HG03460 (cell line): ENCODE data around the gene PDK2.

Source experiments
- ATAC-seq: cut with Tn5 transposase; IDR thresholded peaks from one replicate; pipeline ENCODE4 v1.9.1; 2021; ENCODE audit not compliant: unreplicated experiment

The PDK2 gene

GRCh38 chr17:50148226-50149090 is 53.3 kb downstream of the PDK2 start:
- peak; percentile 40 for ATAC-seq

GRCh38 chr17:50149091-50149416 is 53.9 kb downstream of the PDK2 start:
- no peak for ATAC-seq

DNA sequence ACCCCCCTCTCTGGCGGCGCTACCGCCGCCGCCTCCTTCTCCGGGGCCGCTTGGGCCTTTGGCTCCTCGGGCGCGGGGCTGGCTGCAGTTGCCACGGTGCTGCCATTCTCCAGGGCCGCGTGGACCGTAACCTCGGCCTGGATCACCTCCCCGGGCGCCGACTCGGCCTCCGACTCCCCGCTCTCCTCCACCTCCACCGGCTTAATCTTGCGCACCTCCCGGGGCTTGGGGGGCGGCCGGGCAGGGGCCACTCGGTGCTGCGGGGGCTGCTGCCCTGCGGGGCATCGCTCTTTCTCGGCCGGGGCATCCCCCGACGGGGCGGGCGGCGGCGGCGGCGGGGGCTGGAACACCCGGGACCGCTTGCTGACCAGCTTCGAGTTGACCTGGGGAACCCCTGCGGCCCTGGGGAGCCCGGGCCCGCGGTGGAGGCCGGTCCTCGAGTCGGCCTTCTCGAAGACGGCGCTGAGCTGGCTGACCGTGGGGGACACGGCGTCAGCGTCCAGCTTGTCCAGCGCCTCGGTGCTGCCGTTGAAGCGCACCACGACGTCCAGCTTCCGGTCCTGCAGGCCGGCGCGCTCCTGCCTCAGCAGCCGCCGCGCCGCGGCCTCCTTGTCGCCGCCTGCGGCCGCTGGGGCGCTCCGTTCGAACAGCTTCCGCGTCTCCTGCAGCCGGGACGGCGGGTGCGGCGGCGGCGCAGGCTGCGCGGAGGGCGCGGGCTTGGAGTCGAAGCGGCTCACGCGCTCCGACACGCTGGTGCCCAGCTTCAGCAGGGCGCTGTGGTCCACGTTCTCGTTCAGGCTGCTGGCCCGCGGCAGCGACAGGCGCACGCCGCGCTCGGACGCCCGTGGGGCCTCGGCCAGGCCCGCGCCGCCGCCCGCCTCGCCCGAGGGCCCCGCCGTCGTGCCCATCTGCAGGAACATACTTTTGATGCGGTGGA is 54.5 kb downstream of the PDK2 start:
- ATAC-seq = no peak

GRCh38 chr17:50150354-50151040 is 55.3 kb downstream of the PDK2 start, which contains the start of gene PPP1R9B:
Gene PPP1R9B (minus strand): TSS chr17:50150677. CDS start chr17:50150513, 164 bp downstream.
- ATAC-seq = no peak

- peak; percentile 31 for ATAC-seq
These were observed 56.1 kb downstream of the PDK2 start for GRCh38 chr17:50151041-50151936.

GRCh38 chr17:50151937-50152547 is 56.9 kb downstream of the PDK2 start:
- no peak for ATAC-seq

DNA sequence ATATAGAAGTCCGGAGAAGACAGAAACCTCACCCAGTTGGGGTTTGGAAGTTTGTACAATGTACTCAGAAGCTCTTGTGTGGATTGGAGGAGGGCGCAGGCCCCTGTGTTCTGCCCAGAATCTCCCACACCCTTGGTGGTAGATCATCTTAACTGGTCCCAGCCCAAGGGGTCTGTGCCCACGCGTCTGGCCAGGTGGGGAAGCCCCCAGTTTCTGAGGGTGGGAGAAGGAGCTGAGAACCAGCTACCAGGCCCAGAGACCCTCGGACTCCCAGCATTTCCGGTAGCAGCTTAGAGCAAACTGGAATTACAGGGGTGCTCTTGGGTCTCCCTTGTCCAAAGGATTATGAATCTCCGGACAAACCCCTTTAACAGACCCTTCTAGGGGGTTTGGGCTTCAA is 57.6 kb downstream of the PDK2 start:
- ATAC-seq = no peak

DNA sequence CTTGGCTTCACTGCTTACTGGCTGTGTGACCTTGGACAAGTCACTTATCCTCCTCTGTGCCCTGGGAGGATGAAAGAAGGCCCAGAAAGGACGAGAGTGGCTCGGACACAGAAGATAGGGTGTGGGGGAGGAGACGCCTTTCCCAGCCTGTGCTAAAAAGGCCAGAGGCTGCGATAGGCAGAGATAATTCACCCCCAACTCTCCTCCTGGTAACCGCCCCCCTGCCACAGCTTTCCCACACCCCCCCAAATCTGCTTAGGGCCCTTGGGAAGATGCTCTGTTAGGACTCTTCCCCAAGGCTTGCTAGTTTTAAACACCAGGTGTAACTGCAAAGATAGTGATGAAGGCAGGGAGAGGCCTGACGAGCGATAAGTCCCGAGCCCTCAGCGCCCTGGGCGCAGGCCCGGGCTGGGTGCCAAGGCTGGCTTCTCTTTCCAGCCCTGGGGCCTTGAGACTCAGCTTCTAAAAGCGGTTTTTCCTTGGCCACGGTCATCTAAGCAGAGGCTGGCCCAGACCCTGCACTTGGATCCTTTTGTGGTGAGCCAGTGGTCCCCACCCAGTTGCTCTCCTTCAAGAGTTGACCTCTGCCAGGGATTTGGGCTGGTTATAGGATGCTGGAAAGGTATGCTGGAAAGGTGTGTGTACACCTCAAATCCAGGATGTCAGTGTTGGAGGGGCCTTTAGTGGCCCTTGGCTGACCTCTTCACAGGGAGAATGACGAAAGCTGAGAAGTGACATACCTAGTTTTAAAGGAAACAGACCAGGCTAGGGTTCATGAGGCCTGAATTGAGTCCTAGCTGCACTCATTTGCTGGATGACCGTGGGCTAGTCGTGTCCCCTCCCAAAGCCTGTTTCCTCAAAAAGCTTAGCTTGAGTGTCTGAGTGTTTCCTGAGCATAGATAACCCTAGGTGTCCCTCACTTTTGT is 58.8 kb downstream of the PDK2 start:
- no peak for ATAC-seq

DNA sequence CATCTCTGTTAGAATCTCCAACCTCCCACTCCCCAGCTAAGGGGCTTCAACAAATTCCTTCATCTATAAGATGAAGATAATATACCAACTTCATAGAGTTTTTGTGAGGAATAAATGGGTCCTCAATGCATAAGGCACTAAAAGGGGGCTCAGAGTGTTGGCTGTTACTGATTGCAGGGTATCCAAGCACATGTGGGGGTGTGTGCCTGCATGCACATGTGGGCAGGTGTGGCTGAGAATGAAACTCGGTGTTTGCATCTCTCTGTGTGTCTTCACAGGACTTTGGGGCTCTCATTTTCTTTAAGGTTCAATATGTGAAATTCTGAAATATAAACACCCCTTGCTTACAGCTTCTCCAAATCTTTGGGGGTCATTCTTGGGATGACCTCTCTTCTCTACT is 59.5 kb downstream of the PDK2 start:
- ATAC-seq = no peak

- ATAC-seq = no peak
These were observed 60.1 kb downstream of the PDK2 start for GRCh38 chr17:50155115-50155819.

GRCh38 chr17:50157891-50158290 is 62.7 kb downstream of the PDK2 start:
- no peak for ATAC-seq

DNA sequence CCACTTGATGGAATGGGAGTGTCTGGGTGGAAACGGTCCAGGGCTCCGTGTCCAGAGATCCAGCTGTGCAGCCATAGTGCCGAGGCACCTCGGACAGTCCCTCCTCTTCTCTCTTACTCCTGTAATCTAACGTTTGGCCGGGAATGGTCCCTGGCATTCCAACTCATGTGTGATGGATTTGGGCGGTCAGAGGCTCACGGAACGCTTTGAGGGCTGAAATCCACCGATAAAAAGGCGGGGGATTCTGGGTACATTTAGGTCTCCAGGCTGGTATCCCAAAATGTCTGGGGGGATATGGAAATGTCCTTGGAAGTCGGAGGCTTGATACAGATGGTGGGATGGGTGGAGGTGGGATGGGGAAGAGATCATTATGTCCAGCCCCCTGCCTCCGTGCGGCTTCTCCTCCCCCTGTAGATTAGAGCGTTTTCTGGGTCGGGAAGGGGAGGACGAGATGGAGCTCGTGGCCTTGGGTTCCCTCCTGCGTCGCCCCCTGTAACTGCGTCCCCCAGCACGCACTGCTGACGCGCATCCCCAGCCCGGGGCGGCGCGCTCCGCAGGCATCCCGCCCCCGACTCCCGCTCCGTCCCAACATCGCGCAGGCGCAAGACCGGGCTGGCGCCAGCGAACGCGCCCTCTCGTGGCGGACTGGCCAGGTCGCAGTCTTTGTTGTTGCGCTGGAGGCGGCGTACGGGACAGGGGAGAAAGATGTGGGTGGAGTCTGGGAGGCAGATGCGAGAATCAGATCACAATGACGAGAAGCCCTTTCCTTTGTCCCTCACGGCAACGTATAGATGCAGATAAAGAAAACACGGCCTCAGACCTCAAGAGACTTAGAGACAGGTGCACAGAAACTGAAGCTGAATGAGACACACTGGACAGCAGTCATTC is 66.1 kb downstream of the PDK2 start:
- ATAC-seq = peak; percentile 69
